Fibroblast of the aortic adventitia (primary cell): Measurements from ENCODE around the gene SLC7A8. TPM values are rescaled to one million over a fixed set of nuclear protein-coding genes. Genes with fewer than 3 reads are reported as not detected.

ENCODE experiments used
- DNase-seq: peaks from one replicate; pipeline ENCODE4 v3.0.0-alpha.2; 2010; ENCODE audit warnings: low read depth
- H3K4me3 ChIP-seq: 2 replicates; pipeline ENCODE4 v1.5.1; 2011; ENCODE audit warnings: low read depth, mild to moderate bottlenecking, control low read depth, low read length, moderate library complexity
- CTCF ChIP-seq: IDR thresholded peaks from 2 replicates; pipeline ENCODE4 v1.5.1; 2011; ENCODE audit warnings: mild to moderate bottlenecking, low read length, control low read depth, inconsistent platforms; ENCODE audit not compliant: insufficient read depth
- total RNA-seq: library from RNA; depleted of rRNA; stranded (reverse); fragments of >200 nt; gene quantifications from 2 replicates; pipeline ENCODE4 v1.2.3, GENCODE V29; 2012; ENCODE audit warnings: low replicate concordance

The SLC7A8 gene
- total RNA-seq, 1 donor, result 11.7 TPM

- H3K4me3 ChIP-seq, result no peak overlapping the region
- TF ChIP-seq CTCF, result no peak
- no peak for DNase-seq
Observed at GRCh38 chr14:23142826-23143225, 40.6 kb downstream of the SLC7A8 start.

GRCh38 chr14:23141706-23142444, 41.6 kb downstream of the SLC7A8 start:
- peak; percentile 92 for DNase-seq
- H3K4me3 ChIP-seq, result no peak overlapping the region
- no peak for TF ChIP-seq CTCF

DNA sequence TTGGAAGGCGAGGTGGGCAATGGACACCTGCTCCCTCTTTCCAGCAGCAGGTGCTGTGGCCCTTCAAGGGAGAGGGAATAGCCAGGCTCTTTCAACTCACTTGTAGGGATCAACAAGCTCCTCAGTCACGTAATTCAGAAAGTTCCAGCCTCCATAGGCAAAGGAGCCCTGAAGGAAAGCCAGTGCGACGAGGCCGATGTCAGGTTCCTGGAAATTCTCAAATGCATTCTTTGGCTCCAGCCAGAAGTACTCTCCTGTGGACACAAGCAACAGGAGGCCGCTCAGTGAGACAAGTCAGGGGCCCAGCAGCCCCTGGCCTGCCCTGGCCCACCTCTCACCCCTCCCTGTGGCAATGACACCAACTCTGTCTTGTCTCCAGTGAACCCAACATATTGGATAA, 43.1 kb downstream of the SLC7A8 start:
- TF ChIP-seq CTCF, result no peak
- no peak overlapping the region for H3K4me3 ChIP-seq
- no peak for DNase-seq

DNA sequence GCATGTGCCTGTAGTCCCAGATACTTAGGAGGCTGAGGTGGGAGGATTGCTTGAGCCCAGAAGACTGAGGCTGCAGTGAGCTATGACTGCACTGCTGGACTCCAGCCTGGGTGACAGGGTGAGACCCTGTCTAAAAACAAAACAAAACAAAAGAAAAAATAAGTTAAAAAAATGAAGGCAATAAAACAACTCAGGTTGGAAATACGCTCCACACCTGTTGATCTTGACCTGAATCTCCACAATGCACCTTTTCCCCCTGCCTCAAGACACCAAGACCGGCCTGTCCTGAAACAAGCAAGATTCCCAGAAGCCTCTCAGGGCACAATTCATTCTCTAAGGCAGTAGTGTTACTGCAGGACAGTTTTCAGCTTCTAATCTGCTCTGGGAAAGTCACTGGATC, 43.6 kb downstream of the SLC7A8 start:
- no peak for TF ChIP-seq CTCF
- DNase-seq, result no peak
- no peak overlapping the region for H3K4me3 ChIP-seq

DNA sequence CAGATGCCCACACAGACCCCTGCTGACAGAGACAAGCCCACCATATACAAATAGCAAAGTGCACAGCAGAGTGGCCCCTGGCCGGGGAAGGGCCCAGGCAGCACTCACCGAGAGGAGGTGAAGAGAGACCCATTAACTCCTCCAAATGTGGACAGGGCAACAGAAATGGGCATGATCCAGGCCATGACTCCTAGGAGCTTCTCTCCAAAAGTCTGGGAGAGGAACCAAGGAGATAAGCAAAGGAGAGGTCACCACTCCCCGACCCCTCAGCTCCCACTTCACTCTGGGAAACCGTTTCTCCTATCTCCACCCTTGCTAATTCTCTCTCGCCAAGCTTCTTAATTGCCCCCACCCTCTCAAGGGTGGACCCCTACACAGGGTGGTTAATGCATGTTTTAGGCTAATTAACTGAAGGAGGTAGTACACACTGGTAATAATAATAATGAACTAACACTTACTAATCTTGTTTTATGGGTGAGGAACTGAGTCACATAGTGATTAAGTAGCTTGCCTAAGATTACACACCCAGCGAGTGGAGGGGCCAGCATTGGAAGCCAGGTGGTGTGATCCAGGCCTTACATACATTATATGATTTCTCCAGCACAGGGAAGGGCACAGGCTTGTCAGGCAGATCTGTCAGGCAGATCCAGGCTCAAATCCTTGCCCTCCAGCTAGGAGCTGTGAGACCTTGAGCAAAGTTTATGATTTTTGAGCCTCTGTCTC, 45.5 kb downstream of the SLC7A8 start:
- DNase-seq, result no peak
- no peak for TF ChIP-seq CTCF
- no peak overlapping the region for H3K4me3 ChIP-seq

- DNase-seq, result no peak
- no peak overlapping the region for H3K4me3 ChIP-seq
- TF ChIP-seq CTCF, result no peak
Observed at GRCh38 chr14:23137192-23137812, 46.2 kb downstream of the SLC7A8 start.
